Mesothelial cell of epicardium (in vitro differentiated cells): ENCODE results near the gene NCMAP. TPM values are rescaled to one million over a fixed set of nuclear protein-coding genes. Genes with fewer than 3 reads are reported as not detected.

Experiments used
- DNase-seq, 2 experiments: peaks; one replicate each; pipeline ENCODE4 v3.0.0; 2021; ENCODE audit warnings: low spot score in 2 of 2; ENCODE audit not compliant: unreplicated experiment in 2 of 2
- H3K27ac Mint-ChIP-seq: 2 replicates; pipeline ENCODE4 v1.8.0; 2021; ENCODE audit warnings: mixed read lengths
- H3K27me3 Mint-ChIP-seq: 2 replicates; pipeline ENCODE4 v1.8.0; 2021; ENCODE audit warnings: low read depth, mixed read lengths
- H3K36me3 Mint-ChIP-seq: 2 replicates; pipeline ENCODE4 v1.8.0; 2021; ENCODE audit warnings: mixed read lengths
- H3K4me1 Mint-ChIP-seq: 2 replicates; pipeline ENCODE4 v1.8.0; 2021; ENCODE audit warnings: mixed read lengths
- H3K4me3 Mint-ChIP-seq: 2 replicates; pipeline ENCODE4 v1.8.0; 2021; ENCODE audit warnings: mild to moderate bottlenecking, moderate library complexity, mixed read lengths
- H3K9me3 Mint-ChIP-seq: 2 replicates; pipeline ENCODE4 v1.8.0; 2021; ENCODE audit warnings: mixed read lengths
- CTCF ChIP-seq: fragments of 200-600 bp; sonication (generic); IDR thresholded peaks from one replicate; pipeline ENCODE4 v1.5.0; 2021; ENCODE audit warnings: antibody characterized with exemption; ENCODE audit not compliant: unreplicated experiment
- total RNA-seq: library from RNA; stranded (reverse); gene quantifications from 3 replicates; pipeline ENCODE4 v1.2.1, GENCODE V29; 2021

The NCMAP gene
- total RNA-seq, 1 donor from 2014 or later = 0.31 TPM

- Mint-ChIP-seq H3K4me3 (no peak overlapping the region), H3K27me3 (no peaks in the 10 kb centered on the region), H3K36me3 (no peaks in the 10 kb centered on the region), H3K4me1 (peaks cover 6% of the 10 kb centered on the region), H3K9me3 (no peaks in the 10 kb centered on the region), H3K27ac (no peak overlapping the region)
- no peak for TF ChIP-seq CTCF
- no peak for DNase-seq
Observed at GRCh38 chr1:24599265-24599664, 43.4 kb downstream of the NCMAP start.

GRCh38 chr1:24600551-24600950, 44.7 kb downstream of the NCMAP start:
- Mint-ChIP-seq H3K9me3 (no peaks in the 10 kb centered on the region), H3K36me3 (no peaks in the 10 kb centered on the region), H3K4me1 (no peaks in the 10 kb centered on the region), H3K27ac (no peak overlapping the region), H3K4me3 (no peak overlapping the region), H3K27me3 (no peaks in the 10 kb centered on the region)
- DNase-seq = no peak
- no peak for TF ChIP-seq CTCF

GRCh38 chr1:24605534-24606295, 49.8 kb downstream of the NCMAP start:
- Mint-ChIP-seq H3K9me3 (no peaks in the 10 kb centered on the region), H3K4me3 (no peak overlapping the region), H3K27me3 (peaks cover 1% of the 10 kb centered on the region), H3K27ac (no peak overlapping the region), H3K4me1 (no peaks in the 10 kb centered on the region), H3K36me3 (no peaks in the 10 kb centered on the region)
- TF ChIP-seq CTCF = no peak
- DNase-seq = no peak

GRCh38 chr1:24606296-24606605, 50.4 kb downstream of the NCMAP start:
- Mint-ChIP-seq H3K4me1 (no peaks in the 10 kb centered on the region), H3K36me3 (no peaks in the 10 kb centered on the region), H3K4me3 (no peak overlapping the region), H3K9me3 (no peaks in the 10 kb centered on the region), H3K27ac (no peak overlapping the region), H3K27me3 (peaks cover 1% of the 10 kb centered on the region)
- DNase-seq = no peak
- TF ChIP-seq CTCF = no peak

- Mint-ChIP-seq H3K27ac (no peak overlapping the region), H3K9me3 (no peaks in the 10 kb centered on the region), H3K27me3 (peaks cover 1% of the 10 kb centered on the region), H3K4me1 (no peaks in the 10 kb centered on the region), H3K36me3 (no peaks in the 10 kb centered on the region), H3K4me3 (no peak overlapping the region)
- no peak for DNase-seq
- no peak for TF ChIP-seq CTCF
Observed at GRCh38 chr1:24606621-24607020, 50.7 kb downstream of the NCMAP start.
